Measurements from ENCODE around the gene RAD9A. TPM values are rescaled to one million over a fixed set of nuclear protein-coding genes. Genes with fewer than 3 reads are reported as not detected.

Gene RAD9A
- polyA plus RNA-seq, 3 donors: 3.7 to 31.7 (median 3.8) TPM

DNA sequence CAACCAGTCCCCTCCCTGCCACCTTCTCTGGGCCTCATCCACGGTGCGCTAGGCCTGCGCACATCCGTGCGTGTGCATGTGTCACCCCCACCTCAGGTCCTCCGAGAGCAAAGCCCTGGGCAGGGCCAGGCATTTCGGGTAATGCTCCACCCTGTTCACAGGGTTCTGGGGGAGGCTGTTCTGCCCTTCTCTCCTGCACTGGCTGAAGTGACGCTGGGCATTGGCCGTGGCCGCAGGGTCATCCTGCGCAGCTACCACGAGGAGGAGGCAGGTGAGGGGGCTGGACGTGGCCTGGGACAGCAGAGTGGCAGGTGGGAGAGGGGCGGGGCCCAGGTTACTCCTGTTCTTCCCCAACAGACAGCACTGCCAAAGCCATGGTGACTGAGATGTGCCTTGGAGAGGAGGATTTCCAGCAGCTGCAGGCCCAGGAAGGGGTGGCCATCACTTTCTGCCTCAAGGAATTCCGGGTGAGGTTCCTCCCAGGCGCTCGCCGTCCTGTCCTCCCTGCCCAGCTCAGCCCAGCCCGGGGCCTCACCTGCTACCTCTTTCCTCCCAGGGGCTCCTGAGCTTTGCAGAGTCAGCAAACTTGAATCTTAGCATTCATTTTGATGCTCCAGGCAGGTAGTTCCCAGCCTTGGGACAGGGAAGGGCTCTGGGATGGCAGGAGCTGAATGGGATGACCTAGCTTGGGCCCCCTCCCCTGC is 3.9 kb downstream of the RAD9A start:
- no peaks in the 10 kb centered on the region for H3K9me3 ChIP-seq (replicated peaks in 1 of 2; ENCODE audit: control insufficient read depth in 1 of 2, insufficient read depth in 1 of 2, low read length in 2 of 2)
- peaks cover 39 to 59% of the 10 kb centered on the region in 2 donors for H3K36me3 ChIP-seq (replicated peaks in 1 of 2; ENCODE audit: control insufficient read depth in 1 of 2, insufficient read depth in 2 of 2, low read length in 2 of 2)
- peaks cover 34 to 61% of the 10 kb centered on the region in 2 donors for H3K4me1 ChIP-seq (ENCODE audit: control insufficient read depth in 1 of 2, insufficient read depth in 2 of 2, low read length in 2 of 2)
- H3K4me2 ChIP-seq (replicated peaks; ENCODE audit: extremely low read depth, low read length, poor library complexity, severe bottlenecking): no peak overlapping the region
- intact Hi-C loops (cut with micrococcal nuclease): loop anchor here in 1 of 2 donors (10.0 kb wide), 1 partner anchor 551 kb away; the partner anchor contains the start of gene RCE1
- no peak for DNase-seq
- H3K79me2 ChIP-seq (ENCODE audit: insufficient read depth, low read length): peaks cover 62% of the 10 kb centered on the region
- peaks cover 68% of the 10 kb centered on the region for H4K20me1 ChIP-seq (ENCODE audit: insufficient read depth, low read length)
- H3K9ac ChIP-seq (ENCODE audit: insufficient read depth, low read length, poor library complexity, severe bottlenecking): no peak overlapping the region
- no peaks in the 10 kb centered on the region for H3K9me3 Mint-ChIP-seq
- TF ChIP-seq, protein P1, sequence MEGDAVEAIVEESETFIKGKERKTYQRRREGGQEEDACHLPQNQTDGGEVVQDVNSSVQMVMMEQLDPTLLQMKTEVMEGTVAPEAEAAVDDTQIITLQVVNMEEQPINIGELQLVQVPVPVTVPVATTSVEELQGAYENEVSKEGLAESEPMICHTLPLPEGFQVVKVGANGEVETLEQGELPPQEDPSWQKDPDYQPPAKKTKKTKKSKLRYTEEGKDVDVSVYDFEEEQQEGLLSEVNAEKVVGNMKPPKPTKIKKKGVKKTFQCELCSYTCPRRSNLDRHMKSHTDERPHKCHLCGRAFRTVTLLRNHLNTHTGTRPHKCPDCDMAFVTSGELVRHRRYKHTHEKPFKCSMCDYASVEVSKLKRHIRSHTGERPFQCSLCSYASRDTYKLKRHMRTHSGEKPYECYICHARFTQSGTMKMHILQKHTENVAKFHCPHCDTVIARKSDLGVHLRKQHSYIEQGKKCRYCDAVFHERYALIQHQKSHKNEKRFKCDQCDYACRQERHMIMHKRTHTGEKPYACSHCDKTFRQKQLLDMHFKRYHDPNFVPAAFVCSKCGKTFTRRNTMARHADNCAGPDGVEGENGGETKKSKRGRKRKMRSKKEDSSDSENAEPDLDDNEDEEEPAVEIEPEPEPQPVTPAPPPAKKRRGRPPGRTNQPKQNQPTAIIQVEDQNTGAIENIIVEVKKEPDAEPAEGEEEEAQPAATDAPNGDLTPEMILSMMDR (IDR thresholded peaks at IDR 0.05): no peak
- H2AFZ ChIP-seq (ENCODE audit: insufficient read depth, low read depth, low read length, poor library complexity, severe bottlenecking): no peak overlapping the region
- H3K4me1 Mint-ChIP-seq: peaks cover 52% of the 10 kb centered on the region
- H3K27me3 Mint-ChIP-seq (ENCODE audit: low read depth in 3 of 3): peaks cover 0 to 3% (median 0%) of the 10 kb centered on the region in 3 donors
- H3K4me3 ChIP-seq (replicated peaks in 1 of 3; ENCODE audit: low read depth in 2 of 3, low read length in 3 of 3): no peak overlapping the region
- H3K27ac ChIP-seq (ENCODE audit: low read depth in 1 of 2, low read length in 2 of 2): no peak overlapping the region
- H3K27ac Mint-ChIP-seq: peak overlapping the region in 2 of 7 donors; percentile 36 to 41
- 95% methylated on average over 15 of the region's 19 CpGs for WGBS (ENCODE audit: insufficient coverage)
- no peak overlapping the region for H3K4me3 Mint-ChIP-seq
- H3K36me3 Mint-ChIP-seq: peaks cover 39 to 48% of the 10 kb centered on the region in 2 donors
- H3K27me3 ChIP-seq (ENCODE audit: control insufficient read depth in 2 of 2, insufficient read depth in 2 of 2, low read length in 2 of 2): no peaks in the 10 kb centered on the region

DNA sequence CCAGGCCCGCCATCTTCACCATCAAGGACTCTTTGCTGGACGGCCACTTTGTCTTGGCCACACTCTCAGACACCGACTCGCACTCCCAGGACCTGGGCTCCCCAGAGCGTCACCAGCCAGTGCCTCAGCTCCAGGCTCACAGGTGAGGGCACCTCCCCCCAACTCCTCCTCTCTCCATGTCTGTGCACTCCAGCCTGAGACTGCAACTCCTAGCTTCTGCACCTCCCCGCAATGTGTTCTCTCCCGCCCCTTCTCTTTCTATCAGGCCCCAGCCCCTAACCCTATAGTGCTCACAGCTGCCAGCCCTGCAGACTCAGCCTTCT is 4.4 kb downstream of the RAD9A start:
- Mint-ChIP-seq H3K27ac (no peak overlapping the region), H3K9me3 (no peaks in the 10 kb centered on the region), H3K36me3 (peaks cover 39 to 48% of the 10 kb centered on the region in 2 donors), H3K4me1 (peaks cover 51% of the 10 kb centered on the region), H3K27me3 (ENCODE audit: low read depth in 3 of 3) (peaks cover 0 to 3% (median 0%) of the 10 kb centered on the region in 3 donors), H3K4me3 (no peak overlapping the region)
- peak overlapping the region in 1 of 2 donors; percentile 9 for H3K27ac ChIP-seq (ENCODE audit: low read depth in 1 of 2, low read length in 2 of 2)
- no peak overlapping the region for H2AFZ ChIP-seq (ENCODE audit: insufficient read depth, low read depth, low read length, poor library complexity, severe bottlenecking)
- peaks cover 73% of the 10 kb centered on the region for H4K20me1 ChIP-seq (ENCODE audit: insufficient read depth, low read length)
- DNase-seq: no peak
- H3K36me3 ChIP-seq (replicated peaks in 1 of 2; ENCODE audit: control insufficient read depth in 1 of 2, insufficient read depth in 2 of 2, low read length in 2 of 2): peaks cover 39 to 59% of the 10 kb centered on the region in 2 donors
- H3K4me1 ChIP-seq (ENCODE audit: control insufficient read depth in 1 of 2, insufficient read depth in 2 of 2, low read length in 2 of 2): peaks cover 33 to 61% of the 10 kb centered on the region in 2 donors
- intact Hi-C loops (cut with micrococcal nuclease): loop anchor here in 1 of 2 donors (10.0 kb wide), 1 partner anchor 551 kb away; the partner anchor contains the start of gene RCE1
- H3K4me2 ChIP-seq (replicated peaks; ENCODE audit: extremely low read depth, low read length, poor library complexity, severe bottlenecking): no peak overlapping the region
- no peaks in the 10 kb centered on the region for H3K9me3 ChIP-seq (replicated peaks in 1 of 2; ENCODE audit: control insufficient read depth in 1 of 2, insufficient read depth in 1 of 2, low read length in 2 of 2)
- H3K27me3 ChIP-seq (ENCODE audit: control insufficient read depth in 2 of 2, insufficient read depth in 2 of 2, low read length in 2 of 2): no peaks in the 10 kb centered on the region
- 92% methylated on average over 7 of the region's 7 CpGs for WGBS (ENCODE audit: insufficient coverage)
- no peak overlapping the region for H3K4me3 ChIP-seq (replicated peaks in 1 of 3; ENCODE audit: low read depth in 2 of 3, low read length in 3 of 3)
- H3K79me2 ChIP-seq (ENCODE audit: insufficient read depth, low read length): peaks cover 62% of the 10 kb centered on the region
- H3K9ac ChIP-seq (ENCODE audit: insufficient read depth, low read length, poor library complexity, severe bottlenecking): no peak overlapping the region
- TF ChIP-seq, protein P1 (IDR thresholded peaks at IDR 0.05): no peak

Measured in CD14-positive monocyte (primary cell).